ENCODE measurements around the gene TSGA10IP. TPM values are rescaled to one million over a fixed set of nuclear protein-coding genes. Genes with fewer than 3 reads are reported as not detected.

TSGA10IP gene
- total and polyA plus RNA-seq, 4 donors: 0.07 to 0.34 (median 0.27) TPM

GRCh38 chr11:65952052-65952521 lies 6.8 kb downstream of the TSGA10IP start:
- Histone ChIP-seq H3K27ac (ENCODE audit: low read depth in 1 of 2, low read length in 1 of 2) (peak overlapping the region in 1 of 2 donors; percentile 22), H3K9ac (ENCODE audit: insufficient read depth in 1 of 2, low read length in 2 of 2) (peak overlapping the region in 1 of 2 donors; percentile 16), H3K4me1 (ENCODE audit: control insufficient read depth in 5 of 5, insufficient read depth in 5 of 5, low read length in 5 of 5) (no peaks in the 10 kb centered on the region), H3K36me3 (ENCODE audit: control insufficient read depth in 4 of 4, insufficient read depth in 4 of 4, low read length in 4 of 4) (no peaks in the 10 kb centered on the region), H3K27me3 (ENCODE audit: control insufficient read depth in 3 of 3, insufficient read depth in 3 of 3, low read length in 2 of 3) (no peaks in the 10 kb centered on the region), H3K9me3 (ENCODE audit: control insufficient read depth in 4 of 4, insufficient read depth in 3 of 4, low read length in 3 of 4) (peaks cover 0 to 2% (median 0%) of the 10 kb centered on the region in 4 donors), H3K4me3 (no peak overlapping the region)
- 42 to 76% methylated on average over 6 of the region's 6 CpGs for WGBS, 2 donors
- no peak for TF ChIP-seq CTCF (IDR thresholded peaks at IDR 0.05; ENCODE audit: control extremely low read depth, extremely low read depth)
- ATAC-seq (ENCODE audit: insufficient read depth, low FRiP score): no peak
- DNase-seq: no peak

- Histone ChIP-seq H3K27me3 (ENCODE audit: control insufficient read depth in 3 of 3, insufficient read depth in 3 of 3, low read length in 2 of 3) (no peaks in the 10 kb centered on the region), H3K9ac (ENCODE audit: insufficient read depth in 1 of 2, low read length in 2 of 2) (no peak overlapping the region), H3K9me3 (ENCODE audit: control insufficient read depth in 4 of 4, insufficient read depth in 3 of 4, low read length in 3 of 4) (peaks cover 0 to 2% (median 0%) of the 10 kb centered on the region in 4 donors), H3K4me1 (ENCODE audit: control insufficient read depth in 5 of 5, insufficient read depth in 5 of 5, low read length in 5 of 5) (no peaks in the 10 kb centered on the region), H3K36me3 (ENCODE audit: control insufficient read depth in 4 of 4, insufficient read depth in 4 of 4, low read length in 4 of 4) (no peaks in the 10 kb centered on the region), H3K4me3 (no peak overlapping the region), H3K27ac (ENCODE audit: low read depth in 1 of 2, low read length in 1 of 2) (no peak overlapping the region)
- ATAC-seq (ENCODE audit: insufficient read depth, low FRiP score): no peak
- no peak for TF ChIP-seq CTCF (IDR thresholded peaks at IDR 0.05; ENCODE audit: control extremely low read depth, extremely low read depth)
- 93 to 96% methylated on average over 20 of the region's 20 CpGs for WGBS, 2 donors
- no peak for DNase-seq
These were observed 8.2 kb downstream of the TSGA10IP start for GRCh38 chr11:65953471-65953870.

- ATAC-seq (ENCODE audit: insufficient read depth, low FRiP score): no peak
- no peaks in the 10 kb centered on the region for H3K4me1 ChIP-seq (ENCODE audit: control insufficient read depth in 5 of 5, insufficient read depth in 5 of 5, low read length in 5 of 5)
- DNase-seq: no peak
- H3K27ac ChIP-seq (ENCODE audit: low read depth in 1 of 2, low read length in 1 of 2): no peak overlapping the region
- H3K9ac ChIP-seq (ENCODE audit: insufficient read depth in 1 of 2, low read length in 2 of 2): no peak overlapping the region
- 78 to 80% methylated on average over 8 of the region's 8 CpGs for whole genome bisulfite sequencing, 2 donors
- H3K9me3 ChIP-seq (ENCODE audit: control insufficient read depth in 4 of 4, insufficient read depth in 3 of 4, low read length in 3 of 4): peaks cover 0 to 2% (median 0%) of the 10 kb centered on the region in 4 donors
- H3K4me3 ChIP-seq: no peak overlapping the region
- TF ChIP-seq CTCF (IDR thresholded peaks at IDR 0.05; ENCODE audit: control extremely low read depth, extremely low read depth): no peak
- no peaks in the 10 kb centered on the region for H3K27me3 ChIP-seq (ENCODE audit: control insufficient read depth in 3 of 3, insufficient read depth in 3 of 3, low read length in 2 of 3)
- no peaks in the 10 kb centered on the region for H3K36me3 ChIP-seq (ENCODE audit: control insufficient read depth in 4 of 4, insufficient read depth in 4 of 4, low read length in 4 of 4)
These were observed 9.5 kb downstream of the TSGA10IP start for GRCh38 chr11:65954771-65955170.

GRCh38 chr11:65958291-65958690 lies 13.0 kb downstream of the TSGA10IP start:
- no peak overlapping the region for H3K4me3 ChIP-seq
- H3K9ac ChIP-seq (ENCODE audit: insufficient read depth in 1 of 2, low read length in 2 of 2): no peak overlapping the region
- H3K9me3 ChIP-seq (ENCODE audit: control insufficient read depth in 4 of 4, insufficient read depth in 3 of 4, low read length in 3 of 4): peaks cover 0 to 2% (median 0%) of the 10 kb centered on the region in 4 donors
- 65% methylated on average over 4 of the region's 4 CpGs for WGBS, 2 donors
- H3K4me1 ChIP-seq (ENCODE audit: control insufficient read depth in 5 of 5, insufficient read depth in 5 of 5, low read length in 5 of 5): peaks cover 4 to 12% (median 9%) of the 10 kb centered on the region in 5 donors
- H3K27me3 ChIP-seq (ENCODE audit: control insufficient read depth in 3 of 3, insufficient read depth in 3 of 3, low read length in 2 of 3): no peaks in the 10 kb centered on the region
- H3K36me3 ChIP-seq (ENCODE audit: control insufficient read depth in 4 of 4, insufficient read depth in 4 of 4, low read length in 4 of 4): peaks cover 0 to 3% (median 0%) of the 10 kb centered on the region in 4 donors
- DNase-seq (peak in 1 of 3 donors; percentile 42), ATAC-seq (ENCODE audit: insufficient read depth, low FRiP score) (no peak)
- H3K27ac ChIP-seq (ENCODE audit: low read depth in 1 of 2, low read length in 1 of 2): no peak overlapping the region
- no peak for TF ChIP-seq CTCF (IDR thresholded peaks at IDR 0.05; ENCODE audit: control extremely low read depth, extremely low read depth)

Data from lung (tissue), 12 donors.